Keratinocyte (primary cell): ENCODE data around the gene MCM5.

Source experiments
- CTCF ChIP-seq, 3 experiments: IDR thresholded peaks in 1 of 3; conservative IDR thresholded peaks in 1 of 3; optimal IDR thresholded peaks in 1 of 3; 2 replicates in 2 of 3; 3 replicates in 1 of 3; pipeline versions ENCODE3 to v1.5.1; 2011; ENCODE audit warnings: low read length in 3 of 3, mild to moderate bottlenecking in 3 of 3, moderate library complexity in 2 of 3, control low read depth in 1 of 3, inconsistent platforms in 1 of 3; ENCODE audit not compliant: insufficient read depth in 2 of 3; ENCODE audit errors: extremely low read depth in 1 of 3
- EZH2 ChIP-seq: IDR thresholded peaks from one replicate; pipeline ENCODE4 v1.6.1; 2012; ENCODE audit warnings: inconsistent platforms, mild to moderate bottlenecking, low read length, moderate library complexity

GRCh38 chr22:35357883-35358621 is 41.9 kb upstream of the MCM5 start:
- no peak for TF ChIP-seq CTCF (optimal IDR thresholded peaks at IDR 0.05 in 1 of 3, IDR thresholded peaks at IDR 0.05 in 1 of 3, conservative IDR thresholded peaks at IDR 0.05 in 1 of 3; ENCODE audit: extremely low read depth in 1 of 3, insufficient read depth in 2 of 3, low read length in 3 of 3)
- no peak for TF ChIP-seq EZH2
